Measurements from ENCODE around the gene PCSK6.
"Not testable (repeated sequence)": the region's sequence is repeated elsewhere in the genome, so short reads cannot be mapped to it uniquely, and the experiment has no call there.

PCSK6 gene

GRCh38 chr15:101307897-101308603, 181.5 kb downstream of the PCSK6 start:
- no peak overlapping the region for H3K4me3 Mint-ChIP-seq
- ATAC-seq (no peak), DNase-seq (no peak)
- no peaks in the 10 kb centered on the region for H3K9me3 Mint-ChIP-seq
- H3K27ac Mint-ChIP-seq = no peak overlapping the region
- peaks cover 3% of the 10 kb centered on the region for H3K27me3 Mint-ChIP-seq
- H3K36me3 Mint-ChIP-seq (ENCODE audit: low read depth) = no peaks in the 10 kb centered on the region
- no peaks in the 10 kb centered on the region for H3K4me1 Mint-ChIP-seq

GRCh38 chr15:101307048-101307896, 182.2 kb downstream of the PCSK6 start:
- Mint-ChIP-seq H3K4me3 (no peak overlapping the region), H3K4me1 (no peaks in the 10 kb centered on the region), H3K27ac (no peak overlapping the region), H3K27me3 (peaks cover 3% of the 10 kb centered on the region), H3K36me3 (ENCODE audit: low read depth) (no peaks in the 10 kb centered on the region), H3K9me3 (no peaks in the 10 kb centered on the region)
- ATAC-seq (no peak), DNase-seq (no peak)

GRCh38 chr15:101306341-101307047, 183.0 kb downstream of the PCSK6 start:
- H3K36me3 Mint-ChIP-seq (ENCODE audit: low read depth) = no peaks in the 10 kb centered on the region
- no peaks in the 10 kb centered on the region for H3K9me3 Mint-ChIP-seq
- no peak overlapping the region for H3K27ac Mint-ChIP-seq
- H3K4me3 Mint-ChIP-seq = no peak overlapping the region
- no peaks in the 10 kb centered on the region for H3K27me3 Mint-ChIP-seq
- ATAC-seq = no peak
- no peak for DNase-seq
- no peaks in the 10 kb centered on the region for H3K4me1 Mint-ChIP-seq

GRCh38 chr15:101305820-101306255, 183.7 kb downstream of the PCSK6 start:
- ATAC-seq (no peak), DNase-seq (no peak)
- Mint-ChIP-seq H3K4me1 (no peaks in the 10 kb centered on the region), H3K36me3 (ENCODE audit: low read depth) (no peaks in the 10 kb centered on the region), H3K9me3 (no peaks in the 10 kb centered on the region), H3K4me3 (no peak overlapping the region), H3K27ac (no peak overlapping the region), H3K27me3 (no peaks in the 10 kb centered on the region)

- Mint-ChIP-seq H3K9me3 (no peaks in the 10 kb centered on the region), H3K4me1 (no peaks in the 10 kb centered on the region), H3K27me3 (no peaks in the 10 kb centered on the region), H3K4me3 (no peak overlapping the region), H3K27ac (no peak overlapping the region), H3K36me3 (ENCODE audit: low read depth) (no peaks in the 10 kb centered on the region)
- no peak for DNase-seq
- no peak for ATAC-seq
Observed at GRCh38 chr15:101303408-101303807, 186.1 kb downstream of the PCSK6 start.

GRCh38 chr15:101296418-101297405, 192.8 kb downstream of the PCSK6 start:
- peak overlapping the region; percentile 99 for H3K4me3 Mint-ChIP-seq

GRCh38 chr15:101295607-101296161, 193.8 kb downstream of the PCSK6 start:
- H3K36me3 Mint-ChIP-seq (ENCODE audit: low read depth) = peaks cover 33% of the 10 kb centered on the region
- H3K9me3 Mint-ChIP-seq = no peaks in the 10 kb centered on the region
- H3K27ac Mint-ChIP-seq = peak overlapping the region; percentile 97
- peak; percentile 57 for ATAC-seq
- peak overlapping the region; percentile 99 for H3K4me3 Mint-ChIP-seq
- DNase-seq = no peak
- no peaks in the 10 kb centered on the region for H3K27me3 Mint-ChIP-seq
- H3K4me1 Mint-ChIP-seq = peaks cover 45% of the 10 kb centered on the region

More at GRCh38 chr15:101296418-101297405, 192.8 kb downstream of the PCSK6 start:
- no peak for ATAC-seq
- no peak overlapping the region for H3K27ac Mint-ChIP-seq
- H3K27me3 Mint-ChIP-seq = no peaks in the 10 kb centered on the region
- H3K36me3 Mint-ChIP-seq (ENCODE audit: low read depth) = peaks cover 29% of the 10 kb centered on the region
- DNase-seq = no peak
- H3K9me3 Mint-ChIP-seq = no peaks in the 10 kb centered on the region
- H3K4me1 Mint-ChIP-seq = peaks cover 38% of the 10 kb centered on the region

- peaks cover 52% of the 10 kb centered on the region for H3K4me1 Mint-ChIP-seq
- H3K36me3 Mint-ChIP-seq (ENCODE audit: low read depth) = peaks cover 39% of the 10 kb centered on the region
- no peaks in the 10 kb centered on the region for H3K27me3 Mint-ChIP-seq
- ATAC-seq (peak; percentile 83), DNase-seq (peak; percentile 99)
- peak within 1 kb of the TSS; percentile 97 for H3K27ac Mint-ChIP-seq
- H3K4me3 Mint-ChIP-seq = peak within 1 kb of the TSS; percentile 99
- H3K9me3 Mint-ChIP-seq = no peaks in the 10 kb centered on the region
Observed at GRCh38 chr15:101294731-101295606, 194.5 kb downstream of the PCSK6 start, which contains the start of gene SNRPA1. Gene SNRPA1, minus strand, starts transcription at chr15:101295248. Its CDS starts 70 bp downstream, at chr15:101295178.

- no peak for DNase-seq
- Mint-ChIP-seq H3K4me3 (peak overlapping the region; percentile 99), H3K27ac (peak overlapping the region; percentile 97), H3K36me3 (ENCODE audit: low read depth) (peaks cover 52% of the 10 kb centered on the region), H3K9me3 (no peaks in the 10 kb centered on the region), H3K4me1 (peaks cover 61% of the 10 kb centered on the region), H3K27me3 (no peaks in the 10 kb centered on the region)
- no peak for ATAC-seq
Observed at GRCh38 chr15:101293122-101293521, 196.4 kb downstream of the PCSK6 start.

- ATAC-seq (peak; percentile 36), DNase-seq (no peak)
- no peaks in the 10 kb centered on the region for H3K9me3 Mint-ChIP-seq
- peaks cover 53% of the 10 kb centered on the region for H3K4me1 Mint-ChIP-seq
- H3K27me3 Mint-ChIP-seq = no peaks in the 10 kb centered on the region
- H3K4me3 Mint-ChIP-seq = no peak overlapping the region
- peaks cover 78% of the 10 kb centered on the region for H3K36me3 Mint-ChIP-seq (ENCODE audit: low read depth)
- H3K27ac Mint-ChIP-seq = peak overlapping the region; percentile 57
Observed at GRCh38 chr15:101288905-101289513, 200.5 kb downstream of the PCSK6 start.

- DNase-seq, H3K9me3 Mint-ChIP-seq, ATAC-seq, H3K4me3 Mint-ChIP-seq, H3K27me3 Mint-ChIP-seq, H3K27ac Mint-ChIP-seq: not testable (repeated sequence)
- Mint-ChIP-seq H3K4me1 (peaks cover 38% of the 10 kb centered on the region), H3K36me3 (ENCODE audit: low read depth) (peaks cover 79% of the 10 kb centered on the region)
Observed at GRCh38 chr15:101287342-101287741, 202.2 kb downstream of the PCSK6 start.

GRCh38 chr15:101286471-101287114, 202.9 kb downstream of the PCSK6 start:
- Mint-ChIP-seq H3K9me3 (no peaks in the 10 kb centered on the region), H3K27me3 (no peaks in the 10 kb centered on the region), H3K4me1 (peaks cover 31% of the 10 kb centered on the region), H3K27ac (peak overlapping the region; percentile 49), H3K36me3 (ENCODE audit: low read depth) (peaks cover 79% of the 10 kb centered on the region), H3K4me3 (no peak overlapping the region)
- no peak for DNase-seq
- no peak for ATAC-seq

Measured in activated naive CD8-positive, alpha-beta T cell treated with anti-CD3 and anti-CD28 coated beads, Interleukin-2, amount 50 U/mL, for 24 hours (primary cell).